ENCODE data around the gene CD276. TPM values are rescaled to one million over a fixed set of nuclear protein-coding genes. Genes with fewer than 3 reads are reported as not detected.

The CD276 gene
- total RNA-seq, 1 donor from 2014 or later: 207 TPM

- no peak overlapping the region for H3K27ac Mint-ChIP-seq
- no peak for TF ChIP-seq CTCF (IDR thresholded peaks at IDR 0.05; ENCODE audit: unreplicated experiment)
- no peaks in the 10 kb centered on the region for H3K27me3 Mint-ChIP-seq
- no peaks in the 10 kb centered on the region for H3K9me3 Mint-ChIP-seq (ENCODE audit: low read depth)
- H3K4me1 Mint-ChIP-seq (ENCODE audit: low read depth): peaks cover 1% of the 10 kb centered on the region
- peaks cover 5% of the 10 kb centered on the region for H3K36me3 Mint-ChIP-seq (ENCODE audit: insufficient read depth)
- DNase-seq (ENCODE audit: low spot score, unreplicated experiment): no peak
- H3K4me3 Mint-ChIP-seq (ENCODE audit: low read depth): no peak overlapping the region
Measured at GRCh38 chr15:73717206-73717605, 33.0 kb downstream of the CD276 start.

- TF ChIP-seq CTCF (IDR thresholded peaks at IDR 0.05; ENCODE audit: unreplicated experiment): no peak
- H3K27ac Mint-ChIP-seq: no peak overlapping the region
- no peaks in the 10 kb centered on the region for H3K27me3 Mint-ChIP-seq
- peaks cover 1% of the 10 kb centered on the region for H3K4me1 Mint-ChIP-seq (ENCODE audit: low read depth)
- H3K36me3 Mint-ChIP-seq (ENCODE audit: insufficient read depth): peaks cover 3% of the 10 kb centered on the region
- H3K4me3 Mint-ChIP-seq (ENCODE audit: low read depth): no peak overlapping the region
- no peaks in the 10 kb centered on the region for H3K9me3 Mint-ChIP-seq (ENCODE audit: low read depth)
- no peak for DNase-seq (ENCODE audit: low spot score, unreplicated experiment)
Measured at GRCh38 chr15:73717802-73718201, 33.6 kb downstream of the CD276 start.

GRCh38 chr15:73718694-73719093, 34.5 kb downstream of the CD276 start:
- DNase-seq (ENCODE audit: low spot score, unreplicated experiment): no peak
- Mint-ChIP-seq H3K4me1 (ENCODE audit: low read depth) (peaks cover 3% of the 10 kb centered on the region), H3K27me3 (no peaks in the 10 kb centered on the region), H3K27ac (no peak overlapping the region), H3K36me3 (ENCODE audit: insufficient read depth) (peaks cover under 1% of the 10 kb centered on the region), H3K4me3 (ENCODE audit: low read depth) (no peak overlapping the region), H3K9me3 (ENCODE audit: low read depth) (no peaks in the 10 kb centered on the region)
- no peak for TF ChIP-seq CTCF (IDR thresholded peaks at IDR 0.05; ENCODE audit: unreplicated experiment)

GRCh38 chr15:73722425-73722824, 38.2 kb downstream of the CD276 start:
- no peak for TF ChIP-seq CTCF (IDR thresholded peaks at IDR 0.05; ENCODE audit: unreplicated experiment)
- no peak overlapping the region for H3K27ac Mint-ChIP-seq
- H3K4me3 Mint-ChIP-seq (ENCODE audit: low read depth): no peak overlapping the region
- H3K9me3 Mint-ChIP-seq (ENCODE audit: low read depth): no peaks in the 10 kb centered on the region
- DNase-seq (ENCODE audit: low spot score, unreplicated experiment): no peak
- peaks cover 3% of the 10 kb centered on the region for H3K4me1 Mint-ChIP-seq (ENCODE audit: low read depth)
- no peaks in the 10 kb centered on the region for H3K36me3 Mint-ChIP-seq (ENCODE audit: insufficient read depth)
- H3K27me3 Mint-ChIP-seq: no peaks in the 10 kb centered on the region

GRCh38 chr15:73723191-73723590, 39.0 kb downstream of the CD276 start:
- no peaks in the 10 kb centered on the region for H3K9me3 Mint-ChIP-seq (ENCODE audit: low read depth)
- H3K4me1 Mint-ChIP-seq (ENCODE audit: low read depth): peaks cover 3% of the 10 kb centered on the region
- TF ChIP-seq CTCF (IDR thresholded peaks at IDR 0.05; ENCODE audit: unreplicated experiment): no peak
- no peaks in the 10 kb centered on the region for H3K27me3 Mint-ChIP-seq
- H3K36me3 Mint-ChIP-seq (ENCODE audit: insufficient read depth): no peaks in the 10 kb centered on the region
- H3K27ac Mint-ChIP-seq: no peak overlapping the region
- no peak for DNase-seq (ENCODE audit: low spot score, unreplicated experiment)
- no peak overlapping the region for H3K4me3 Mint-ChIP-seq (ENCODE audit: low read depth)
